ENCODE measurements around the gene SH3BP1. TPM values are rescaled to one million over a fixed set of nuclear protein-coding genes. Genes with fewer than 3 reads are reported as not detected.

SH3BP1 gene
- total and polyA plus RNA-seq, 9 of the 15 experiments (the other 6 are each of a cell fraction or from before 2014, with no cell fraction given) = 0.10 to 36.2 (median 10.4) TPM

GRCh38 chr22:37608477-37609239 lies 30.8 kb upstream of the SH3BP1 start, which contains the start of gene GGA1 (continued):
- TF ChIP-seq ZNF282 (CRISPR knock-in tag; IDR thresholded peaks at IDR 0.05) (no peak), RERE (CRISPR knock-in tag; IDR thresholded peaks at IDR 0.05; ENCODE audit: borderline replicate concordance) (no peak), CCAR2 (IDR thresholded peaks at IDR 0.05; ENCODE audit: low read depth, low read length) (no peak)
- TF ChIP-seq, protein P1, sequence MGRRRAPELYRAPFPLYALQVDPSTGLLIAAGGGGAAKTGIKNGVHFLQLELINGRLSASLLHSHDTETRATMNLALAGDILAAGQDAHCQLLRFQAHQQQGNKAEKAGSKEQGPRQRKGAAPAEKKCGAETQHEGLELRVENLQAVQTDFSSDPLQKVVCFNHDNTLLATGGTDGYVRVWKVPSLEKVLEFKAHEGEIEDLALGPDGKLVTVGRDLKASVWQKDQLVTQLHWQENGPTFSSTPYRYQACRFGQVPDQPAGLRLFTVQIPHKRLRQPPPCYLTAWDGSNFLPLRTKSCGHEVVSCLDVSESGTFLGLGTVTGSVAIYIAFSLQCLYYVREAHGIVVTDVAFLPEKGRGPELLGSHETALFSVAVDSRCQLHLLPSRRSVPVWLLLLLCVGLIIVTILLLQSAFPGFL (CRISPR knock-in tag; IDR thresholded peaks at IDR 0.05) = no peak
